ENCODE results near the gene MED9.
A peak's percentile ranks its signal among the peaks of the same experiment; 100 is the strongest.
"Not testable (repeated sequence)": the region's sequence is repeated elsewhere in the genome, so short reads cannot be mapped to it uniquely, and the experiment has no call there.

The MED9 gene
- 11.1 to 23.3 (median 18.9) reads per million in 9 experiments for total RNA-seq

GRCh38 chr17:17476865-17477467 is at the start of gene MED9:
MED9 (plus strand) TSS chr17:17477000; CDS start chr17:17477042, 42 bp downstream.
- Mint-ChIP-seq H3K27me3 (peaks cover 11 to 13% of the 10 kb centered on the region in 2 donors), H3K4me3 (peak within 1 kb of the TSS; percentile 87 to 91), H3K4me1 (ENCODE audit: low read depth in 2 of 2) (peaks cover 29 to 35% of the 10 kb centered on the region in 2 donors), H3K36me3 (ENCODE audit: insufficient read depth) (peaks cover 34% of the 10 kb centered on the region), H3K27ac (peak within 1 kb of the TSS; percentile 92 to 95), H3K9me3 (no peaks in the 10 kb centered on the region)
- ATAC-seq (replicated peaks) (peak; percentile 96), DNase-seq (peak; percentile 94 to 96 (median 95))

- H3K4me1 Mint-ChIP-seq (ENCODE audit: low read depth in 2 of 2), result no peaks in the 10 kb centered on the region
- H3K4me3 Mint-ChIP-seq, result no peak overlapping the region
- H3K36me3 Mint-ChIP-seq (ENCODE audit: insufficient read depth), result peaks cover 3% of the 10 kb centered on the region
- ATAC-seq (replicated peaks) (no peak), DNase-seq (no peak)
- H3K9me3 Mint-ChIP-seq, result no peaks in the 10 kb centered on the region
- H3K27ac Mint-ChIP-seq, result no peak overlapping the region
- peaks cover 5 to 8% of the 10 kb centered on the region in 2 donors for H3K27me3 Mint-ChIP-seq
Measured at GRCh38 chr17:17429222-17429621, 47.6 kb upstream of the MED9 start.

GRCh38 chr17:17430924-17431323 is 45.9 kb upstream of the MED9 start:
- not testable (repeated sequence) for H3K36me3 Mint-ChIP-seq (ENCODE audit: insufficient read depth); H3K27me3 Mint-ChIP-seq

GRCh38 chr17:17431605-17432004 is 45.2 kb upstream of the MED9 start:
- peaks cover 5 to 8% of the 10 kb centered on the region in 2 donors for H3K27me3 Mint-ChIP-seq
- peak overlapping the region in 1 of 2 donors; percentile 63 for H3K27ac Mint-ChIP-seq
- peaks cover 3% of the 10 kb centered on the region for H3K36me3 Mint-ChIP-seq (ENCODE audit: insufficient read depth)
- H3K4me1 Mint-ChIP-seq (ENCODE audit: low read depth in 2 of 2), result no peaks in the 10 kb centered on the region
- no peaks in the 10 kb centered on the region for H3K9me3 Mint-ChIP-seq
- no peak for DNase-seq
- H3K4me3 Mint-ChIP-seq, result no peak overlapping the region
- no peak for ATAC-seq (replicated peaks)

More at GRCh38 chr17:17430924-17431323, 45.9 kb upstream of the MED9 start:
- not testable (repeated sequence) for H3K4me3 Mint-ChIP-seq; ATAC-seq (replicated peaks); H3K27ac Mint-ChIP-seq; H3K4me1 Mint-ChIP-seq (ENCODE audit: low read depth in 2 of 2); DNase-seq; H3K9me3 Mint-ChIP-seq

GRCh38 chr17:17433000-17433703 is 43.6 kb upstream of the MED9 start:
- no peak overlapping the region for H3K27ac Mint-ChIP-seq
- no peak for DNase-seq

GRCh38 chr17:17434477-17434876 is 42.3 kb upstream of the MED9 start:
- Mint-ChIP-seq H3K9me3 (no peaks in the 10 kb centered on the region), H3K4me3 (no peak overlapping the region)
- DNase-seq, result no peak

More at GRCh38 chr17:17433000-17433703, 43.6 kb upstream of the MED9 start:
- no peaks in the 10 kb centered on the region for H3K9me3 Mint-ChIP-seq
- peaks cover 5 to 8% of the 10 kb centered on the region in 2 donors for H3K27me3 Mint-ChIP-seq
- no peak for ATAC-seq (replicated peaks)
- H3K4me1 Mint-ChIP-seq (ENCODE audit: low read depth in 2 of 2), result no peaks in the 10 kb centered on the region
- H3K4me3 Mint-ChIP-seq, result no peak overlapping the region
- peaks cover 3% of the 10 kb centered on the region for H3K36me3 Mint-ChIP-seq (ENCODE audit: insufficient read depth)

GRCh38 chr17:17435323-17435722 is 41.5 kb upstream of the MED9 start:
- Mint-ChIP-seq H3K27ac (no peak overlapping the region), H3K4me3 (no peak overlapping the region), H3K4me1 (ENCODE audit: low read depth in 2 of 2) (peaks cover 0 to 3% of the 10 kb centered on the region in 2 donors), H3K9me3 (no peaks in the 10 kb centered on the region), H3K27me3 (peaks cover 0 to 8% of the 10 kb centered on the region in 2 donors), H3K36me3 (ENCODE audit: insufficient read depth) (peaks cover 3% of the 10 kb centered on the region)
- no peak for ATAC-seq (replicated peaks)
- no peak for DNase-seq

More at GRCh38 chr17:17434477-17434876, 42.3 kb upstream of the MED9 start:
- no peak for ATAC-seq (replicated peaks)
- Mint-ChIP-seq H3K27ac (no peak overlapping the region), H3K27me3 (peaks cover 5 to 8% of the 10 kb centered on the region in 2 donors), H3K36me3 (ENCODE audit: insufficient read depth) (peaks cover 3% of the 10 kb centered on the region), H3K4me1 (ENCODE audit: low read depth in 2 of 2) (no peaks in the 10 kb centered on the region)

- Mint-ChIP-seq H3K27ac (no peak overlapping the region), H3K9me3 (no peaks in the 10 kb centered on the region), H3K27me3 (peaks cover 0 to 8% of the 10 kb centered on the region in 2 donors), H3K4me3 (no peak overlapping the region), H3K4me1 (ENCODE audit: low read depth in 2 of 2) (peaks cover 0 to 3% of the 10 kb centered on the region in 2 donors), H3K36me3 (ENCODE audit: insufficient read depth) (peaks cover 3% of the 10 kb centered on the region)
- DNase-seq (no peak), ATAC-seq (replicated peaks) (no peak)
Measured at GRCh38 chr17:17437461-17437860, 39.3 kb upstream of the MED9 start.

- Mint-ChIP-seq H3K27ac (no peak overlapping the region), H3K27me3 (peaks cover 0 to 5% of the 10 kb centered on the region in 2 donors), H3K9me3 (no peaks in the 10 kb centered on the region), H3K4me3 (no peak overlapping the region), H3K4me1 (ENCODE audit: low read depth in 2 of 2) (peaks cover 0 to 3% of the 10 kb centered on the region in 2 donors), H3K36me3 (ENCODE audit: insufficient read depth) (peaks cover 3% of the 10 kb centered on the region)
- DNase-seq (no peak), ATAC-seq (replicated peaks) (no peak)
Measured at GRCh38 chr17:17437893-17438292, 38.9 kb upstream of the MED9 start.

GRCh38 chr17:17440010-17440843 is 36.6 kb upstream of the MED9 start:
- H3K4me1 Mint-ChIP-seq (ENCODE audit: low read depth in 2 of 2), result peaks cover 0 to 3% of the 10 kb centered on the region in 2 donors
- no peak overlapping the region for H3K4me3 Mint-ChIP-seq
- H3K27ac Mint-ChIP-seq, result no peak overlapping the region
- no peaks in the 10 kb centered on the region for H3K36me3 Mint-ChIP-seq (ENCODE audit: insufficient read depth)
- H3K9me3 Mint-ChIP-seq, result no peaks in the 10 kb centered on the region
- DNase-seq, result peak; percentile 74 to 81 (median 75)
- ATAC-seq (replicated peaks), result peak; percentile 81
- H3K27me3 Mint-ChIP-seq, result peaks cover 0 to 11% of the 10 kb centered on the region in 2 donors

GRCh38 chr17:17440938-17441675 is 35.7 kb upstream of the MED9 start:
- ATAC-seq (replicated peaks) (no peak), DNase-seq (no peak)
- Mint-ChIP-seq H3K4me3 (no peak overlapping the region), H3K27me3 (peaks cover 0 to 18% of the 10 kb centered on the region in 2 donors), H3K27ac (no peak overlapping the region), H3K4me1 (ENCODE audit: low read depth in 2 of 2) (peaks cover 0 to 3% of the 10 kb centered on the region in 2 donors), H3K9me3 (no peaks in the 10 kb centered on the region), H3K36me3 (ENCODE audit: insufficient read depth) (no peaks in the 10 kb centered on the region)

- Mint-ChIP-seq H3K9me3 (peaks cover 0 to 7% of the 10 kb centered on the region in 2 donors), H3K36me3 (ENCODE audit: insufficient read depth) (no peaks in the 10 kb centered on the region), H3K4me3 (no peak overlapping the region), H3K4me1 (ENCODE audit: low read depth in 2 of 2) (peaks cover 0 to 3% of the 10 kb centered on the region in 2 donors), H3K27ac (no peak overlapping the region), H3K27me3 (peaks cover 5 to 36% of the 10 kb centered on the region in 2 donors)
- DNase-seq (no peak), ATAC-seq (replicated peaks) (no peak)
Measured at GRCh38 chr17:17443173-17443572, 33.6 kb upstream of the MED9 start.

Data from effector memory CD8-positive, alpha-beta T cell (primary cell).